ENCODE results near the gene SALL3. TPM values are rescaled to one million over a fixed set of nuclear protein-coding genes. Genes with fewer than 3 reads are reported as not detected.

The SALL3 gene
- total RNA-seq, 4 donors from 2014 or later = 0.16 TPM; not detected in 3

GRCh38 chr18:78972385-78972918 lies 7.2 kb upstream of the SALL3 start:
- intact Hi-C loops (cut with DNase I; ENCODE audit: low total_unique reads) = no loop called here
- TF ChIP-seq POLR2AphosphoS5 (IDR thresholded peaks at IDR 0.05) (no peak), CTCF (IDR thresholded peaks at IDR 0.05) (no peak), EP300 (IDR thresholded peaks at IDR 0.05; ENCODE audit: low read depth) (no peak), POLR2A (IDR thresholded peaks at IDR 0.05) (no peak)
- peaks cover 0 to 13% (median 6%) of the 10 kb centered on the region in 4 donors for H3K4me1 ChIP-seq
- H3K27ac ChIP-seq = no peak overlapping the region
- 79 to 92% methylated on average over 4 to 16 of the region's 16 CpGs for WGBS, 2 donors (ENCODE audit: low coverage in 1 of 2)
- no peaks in the 10 kb centered on the region for H3K9me3 ChIP-seq
- no peak overlapping the region for H3K4me3 ChIP-seq
- H3K27me3 ChIP-seq = peaks cover 69% of the 10 kb centered on the region
- H3K36me3 ChIP-seq = no peaks in the 10 kb centered on the region
- no peak for DNase-seq
- in situ Hi-C loops (cut with MboI; ENCODE audit: low pct_ligation_motif_present in 1 of 4, low pct_unique_long_range_greater_than_20kb in 1 of 4, low sequenced_read_pairs in 3 of 4) = no loop called here

GRCh38 chr18:78972930-78973331 lies 6.7 kb upstream of the SALL3 start:
- no peak for DNase-seq
- WGBS, 2 donors (ENCODE audit: low coverage in 1 of 2) = 13 to 35% methylated on average over 6 to 30 of the region's 31 CpGs
- TF ChIP-seq POLR2AphosphoS5 (IDR thresholded peaks at IDR 0.05) = no peak
- no peak for TF ChIP-seq EP300 (IDR thresholded peaks at IDR 0.05; ENCODE audit: low read depth)
- no peak for TF ChIP-seq CTCF (IDR thresholded peaks at IDR 0.05)
- TF ChIP-seq POLR2A (IDR thresholded peaks at IDR 0.05) = no peak
- no peaks in the 10 kb centered on the region for H3K9me3 ChIP-seq
- intact Hi-C loops (cut with DNase I; ENCODE audit: low total_unique reads) (no loop called here), in situ Hi-C loops (cut with MboI; ENCODE audit: low pct_ligation_motif_present in 1 of 4, low pct_unique_long_range_greater_than_20kb in 1 of 4, low sequenced_read_pairs in 3 of 4) (no loop called here)
- H3K27ac ChIP-seq = no peak overlapping the region
- peaks cover 0 to 13% (median 6%) of the 10 kb centered on the region in 4 donors for H3K4me1 ChIP-seq
- H3K4me3 ChIP-seq = no peak overlapping the region
- H3K36me3 ChIP-seq = no peaks in the 10 kb centered on the region
- peaks cover 73% of the 10 kb centered on the region for H3K27me3 ChIP-seq

GRCh38 chr18:78973357-78974083 lies 6.1 kb upstream of the SALL3 start:
- Histone ChIP-seq H3K4me3 (peak overlapping the region in 1 of 4 donors; percentile 24), H3K27me3 (peaks cover 76% of the 10 kb centered on the region), H3K4me1 (peaks cover 0 to 13% (median 6%) of the 10 kb centered on the region in 4 donors), H3K36me3 (no peaks in the 10 kb centered on the region), H3K9me3 (no peaks in the 10 kb centered on the region), H3K27ac (no peak overlapping the region)
- intact Hi-C loops (cut with DNase I; ENCODE audit: low total_unique reads) = no loop called here
- no peak for DNase-seq
- WGBS, 2 donors (ENCODE audit: low coverage in 1 of 2) = 51% methylated on average over 50 of the region's 82 CpGs; no CpG with 5 or more reads in 1 of the 2 donors
- in situ Hi-C loops (cut with MboI; ENCODE audit: low pct_ligation_motif_present in 1 of 4, low pct_unique_long_range_greater_than_20kb in 1 of 4, low sequenced_read_pairs in 3 of 4) = no loop called here
- TF ChIP-seq POLR2A (IDR thresholded peaks at IDR 0.05) (no peak), CTCF (IDR thresholded peaks at IDR 0.05) (no peak), POLR2AphosphoS5 (IDR thresholded peaks at IDR 0.05) (no peak), EP300 (IDR thresholded peaks at IDR 0.05; ENCODE audit: low read depth) (no peak)

- H3K9me3 ChIP-seq = no peaks in the 10 kb centered on the region
- no peaks in the 10 kb centered on the region for H3K36me3 ChIP-seq
- DNase-seq = no peak
- TF ChIP-seq EP300 (IDR thresholded peaks at IDR 0.05; ENCODE audit: low read depth) (no peak), POLR2A (IDR thresholded peaks at IDR 0.05) (no peak), CTCF (IDR thresholded peaks at IDR 0.05) (no peak), POLR2AphosphoS5 (IDR thresholded peaks at IDR 0.05) (no peak)
- intact Hi-C loops (cut with DNase I; ENCODE audit: low total_unique reads) = no loop called here
- H3K27me3 ChIP-seq = peaks cover 82% of the 10 kb centered on the region
- H3K4me3 ChIP-seq = peak overlapping the region in 1 of 4 donors; percentile 24
- H3K27ac ChIP-seq = no peak overlapping the region
- in situ Hi-C loops (cut with MboI; ENCODE audit: low pct_ligation_motif_present in 1 of 4, low pct_unique_long_range_greater_than_20kb in 1 of 4, low sequenced_read_pairs in 3 of 4) = no loop called here
- H3K4me1 ChIP-seq = peaks cover 0 to 13% (median 6%) of the 10 kb centered on the region in 4 donors
- WGBS, 2 donors (ENCODE audit: low coverage in 1 of 2) = 15% methylated on average over 61 of the region's 77 CpGs; no CpG with 5 or more reads in 1 of the 2 donors
Observed at GRCh38 chr18:78974115-78974761, 5.4 kb upstream of the SALL3 start.
